Fibroblast of the aortic adventitia (primary cell): ENCODE data around the gene EGR2. TPM values are rescaled to one million over a fixed set of nuclear protein-coding genes. Genes with fewer than 3 reads are reported as not detected.
"Not testable (repeated sequence)": the region's sequence is repeated elsewhere in the genome, so short reads cannot be mapped to it uniquely, and the experiment has no call there.

Source experiments
- DNase-seq: peaks from one replicate; pipeline ENCODE4 v3.0.0-alpha.2; 2010; ENCODE audit warnings: low read depth
- H3K4me3 ChIP-seq: 2 replicates; pipeline ENCODE4 v1.5.1; 2011; ENCODE audit warnings: low read depth, mild to moderate bottlenecking, control low read depth, low read length, moderate library complexity
- total RNA-seq: library from RNA; depleted of rRNA; stranded (reverse); fragments of >200 nt; gene quantifications from 2 replicates; pipeline ENCODE4 v1.2.3, GENCODE V29; 2012; ENCODE audit warnings: low replicate concordance
- TF ChIP-seq, protein P1 (sequence below): IDR thresholded peaks from 2 replicates; pipeline ENCODE4 v1.5.1; 2011; ENCODE audit warnings: mild to moderate bottlenecking, low read length, control low read depth, inconsistent platforms; ENCODE audit not compliant: insufficient read depth

The EGR2 gene
- total RNA-seq, 1 donor = 0.90 TPM

DNA sequence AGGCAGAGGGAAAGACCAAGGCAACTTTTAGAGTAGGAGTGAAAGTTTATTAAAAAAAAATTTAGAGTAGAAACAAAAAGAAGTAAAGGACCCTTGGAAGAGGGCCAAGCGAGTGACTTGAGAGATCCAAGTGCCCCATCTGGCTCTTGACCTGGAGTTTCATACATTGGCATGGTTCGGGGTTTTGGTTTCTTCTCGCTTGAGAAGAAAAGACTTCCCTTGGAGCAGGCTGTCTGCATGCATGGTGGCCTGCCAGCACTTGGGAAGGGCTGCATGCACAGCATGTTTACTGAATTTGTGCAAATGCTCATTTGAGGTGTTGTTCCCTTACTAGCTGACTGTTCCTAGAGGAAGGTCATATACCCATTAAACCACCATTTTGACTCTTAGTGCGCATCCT, 20.4 kb downstream of the EGR2 start:
- TF ChIP-seq, protein P1, sequence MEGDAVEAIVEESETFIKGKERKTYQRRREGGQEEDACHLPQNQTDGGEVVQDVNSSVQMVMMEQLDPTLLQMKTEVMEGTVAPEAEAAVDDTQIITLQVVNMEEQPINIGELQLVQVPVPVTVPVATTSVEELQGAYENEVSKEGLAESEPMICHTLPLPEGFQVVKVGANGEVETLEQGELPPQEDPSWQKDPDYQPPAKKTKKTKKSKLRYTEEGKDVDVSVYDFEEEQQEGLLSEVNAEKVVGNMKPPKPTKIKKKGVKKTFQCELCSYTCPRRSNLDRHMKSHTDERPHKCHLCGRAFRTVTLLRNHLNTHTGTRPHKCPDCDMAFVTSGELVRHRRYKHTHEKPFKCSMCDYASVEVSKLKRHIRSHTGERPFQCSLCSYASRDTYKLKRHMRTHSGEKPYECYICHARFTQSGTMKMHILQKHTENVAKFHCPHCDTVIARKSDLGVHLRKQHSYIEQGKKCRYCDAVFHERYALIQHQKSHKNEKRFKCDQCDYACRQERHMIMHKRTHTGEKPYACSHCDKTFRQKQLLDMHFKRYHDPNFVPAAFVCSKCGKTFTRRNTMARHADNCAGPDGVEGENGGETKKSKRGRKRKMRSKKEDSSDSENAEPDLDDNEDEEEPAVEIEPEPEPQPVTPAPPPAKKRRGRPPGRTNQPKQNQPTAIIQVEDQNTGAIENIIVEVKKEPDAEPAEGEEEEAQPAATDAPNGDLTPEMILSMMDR = no peak
- no peak overlapping the region for H3K4me3 ChIP-seq
- DNase-seq = no peak

DNA sequence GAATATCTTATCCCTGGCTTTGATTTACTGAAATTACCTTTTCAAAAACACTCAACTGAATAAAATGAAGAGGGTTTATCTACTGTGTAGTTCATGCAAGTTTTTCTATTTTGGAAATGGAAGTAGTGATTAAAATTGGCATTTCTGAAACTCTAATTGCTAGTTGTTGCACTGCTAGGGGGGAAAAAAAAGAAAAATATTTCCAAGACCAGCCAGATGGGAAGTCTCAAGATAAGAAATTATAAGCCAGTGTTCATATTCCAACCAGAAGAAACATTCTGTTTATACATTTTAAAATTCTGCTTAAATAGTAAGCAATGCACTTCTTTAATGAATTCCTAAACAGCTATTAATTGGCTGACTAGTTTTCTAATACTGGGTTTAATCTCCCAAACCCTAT, 21.1 kb downstream of the EGR2 start:
- peak; percentile 34 for DNase-seq
- TF ChIP-seq, protein P1 = no peak
- no peak overlapping the region for H3K4me3 ChIP-seq

DNA sequence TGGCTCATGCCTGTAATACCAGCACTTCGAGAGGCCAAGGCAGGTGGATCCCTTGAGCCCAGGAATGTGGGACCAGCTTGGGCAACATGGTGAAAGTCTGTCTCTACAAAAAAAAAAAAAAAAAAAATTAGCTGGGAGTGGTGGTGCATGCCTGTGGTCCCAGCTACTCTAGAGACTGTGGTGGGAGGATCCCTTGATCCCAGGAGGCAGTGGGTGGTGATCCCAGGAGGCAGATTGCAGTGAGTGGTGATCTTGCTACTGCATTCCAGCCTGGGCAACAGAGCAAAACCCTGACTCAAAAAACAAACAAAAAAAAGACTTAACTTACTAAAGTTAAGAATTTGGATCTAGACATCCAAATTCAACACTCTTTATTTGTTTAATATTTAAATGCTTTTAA, 21.9 kb downstream of the EGR2 start:
- DNase-seq = peak; percentile 56
- TF ChIP-seq, protein P1 = no peak
- H3K4me3 ChIP-seq = no peak overlapping the region

GRCh38 chr10:62792261-62792660, 23.9 kb downstream of the EGR2 start:
- TF ChIP-seq, protein P1 = no peak
- DNase-seq = no peak
- H3K4me3 ChIP-seq = no peak overlapping the region

DNA sequence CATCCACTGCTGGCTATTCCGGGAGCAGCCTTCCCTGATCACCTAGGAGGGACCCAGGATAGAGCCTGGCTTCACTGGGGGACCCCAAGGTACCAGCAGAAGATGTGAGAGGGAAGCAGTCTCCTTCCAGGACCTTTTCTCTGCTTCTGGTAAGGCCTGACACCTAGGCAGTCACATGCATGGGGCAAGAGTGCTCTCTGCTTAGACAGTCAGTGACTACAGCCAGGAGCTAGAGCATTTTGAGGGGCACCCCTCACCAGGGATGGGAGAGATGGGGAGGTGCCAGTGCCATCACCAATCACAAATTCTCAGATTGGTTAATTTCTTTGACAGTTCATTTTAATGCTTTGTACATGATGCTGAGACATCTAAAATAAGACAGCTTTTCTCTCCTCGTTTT, 25.6 kb downstream of the EGR2 start:
- no peak overlapping the region for H3K4me3 ChIP-seq
- TF ChIP-seq, protein P1 = no peak
- no peak for DNase-seq

DNA sequence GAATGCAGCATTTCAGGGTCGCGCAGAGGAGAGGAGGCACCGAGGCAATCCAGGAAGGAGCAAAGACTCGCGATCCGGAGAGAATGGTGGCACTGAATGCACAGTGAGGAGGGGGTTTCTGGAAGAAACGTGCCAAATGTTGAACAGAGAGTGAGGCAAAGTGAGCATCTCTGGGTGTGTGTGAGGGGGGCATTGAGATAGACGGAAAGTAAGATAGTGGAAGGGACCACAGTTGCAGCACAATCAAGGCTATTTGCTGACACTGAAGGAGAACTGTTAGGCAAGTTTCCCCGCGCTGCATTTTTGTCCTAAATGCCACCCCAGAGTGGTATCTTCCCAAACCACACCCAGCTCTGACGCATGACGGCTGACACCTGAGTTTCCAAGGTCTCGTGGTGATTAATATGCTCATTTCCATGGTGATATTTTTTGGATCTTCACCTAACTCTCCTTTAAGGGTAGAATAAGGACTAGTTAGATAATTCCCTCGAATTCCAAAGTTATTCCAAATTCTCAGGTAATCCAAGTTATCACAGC, 26.1 kb downstream of the EGR2 start:
- TF ChIP-seq, protein P1 = no peak
- no peak overlapping the region for H3K4me3 ChIP-seq
- no peak for DNase-seq

GRCh38 chr10:62788861-62789467, 27.2 kb downstream of the EGR2 start:
- no peak overlapping the region for H3K4me3 ChIP-seq
- DNase-seq = peak; percentile 51
- TF ChIP-seq, protein P1 = no peak

GRCh38 chr10:62788285-62788684, 27.9 kb downstream of the EGR2 start:
- H3K4me3 ChIP-seq, DNase-seq: not testable (repeated sequence)

- not testable (repeated sequence) for DNase-seq, H3K4me3 ChIP-seq
Observed at GRCh38 chr10:62784537-62784936, 31.6 kb downstream of the EGR2 start.
